Measurements from ENCODE around the gene LDAH. TPM values are rescaled to one million over a fixed set of nuclear protein-coding genes. Genes with fewer than 3 reads are reported as not detected.

Gene LDAH
- polyA plus RNA-seq, 1 experiment = 10.0 TPM

- POLR2A ChIA-PET = no interaction called here
- TF ChIP-seq, protein P1, sequence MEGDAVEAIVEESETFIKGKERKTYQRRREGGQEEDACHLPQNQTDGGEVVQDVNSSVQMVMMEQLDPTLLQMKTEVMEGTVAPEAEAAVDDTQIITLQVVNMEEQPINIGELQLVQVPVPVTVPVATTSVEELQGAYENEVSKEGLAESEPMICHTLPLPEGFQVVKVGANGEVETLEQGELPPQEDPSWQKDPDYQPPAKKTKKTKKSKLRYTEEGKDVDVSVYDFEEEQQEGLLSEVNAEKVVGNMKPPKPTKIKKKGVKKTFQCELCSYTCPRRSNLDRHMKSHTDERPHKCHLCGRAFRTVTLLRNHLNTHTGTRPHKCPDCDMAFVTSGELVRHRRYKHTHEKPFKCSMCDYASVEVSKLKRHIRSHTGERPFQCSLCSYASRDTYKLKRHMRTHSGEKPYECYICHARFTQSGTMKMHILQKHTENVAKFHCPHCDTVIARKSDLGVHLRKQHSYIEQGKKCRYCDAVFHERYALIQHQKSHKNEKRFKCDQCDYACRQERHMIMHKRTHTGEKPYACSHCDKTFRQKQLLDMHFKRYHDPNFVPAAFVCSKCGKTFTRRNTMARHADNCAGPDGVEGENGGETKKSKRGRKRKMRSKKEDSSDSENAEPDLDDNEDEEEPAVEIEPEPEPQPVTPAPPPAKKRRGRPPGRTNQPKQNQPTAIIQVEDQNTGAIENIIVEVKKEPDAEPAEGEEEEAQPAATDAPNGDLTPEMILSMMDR (IDR thresholded peaks at IDR 0.05; ENCODE audit: insufficient read depth, low read depth, low read length) = no peak
- CTCF ChIA-PET = interaction anchor here (0.9 to 11.3 kb wide), 4 partner anchors 9 to 293 kb away, joined by 3 to 126 read pairs (median 6); partner anchors contain the start of gene HS1BP3
- no peak overlapping the region for H3K4me3 ChIP-seq (ENCODE audit: low read depth, low read length)
- peaks cover 16% of the 10 kb centered on the region for H3K27me3 ChIP-seq (ENCODE audit: control insufficient read depth, insufficient read depth, low read length)
- no peak for DNase-seq (ENCODE audit: low read depth)
- H3K36me3 ChIP-seq (ENCODE audit: control insufficient read depth, insufficient read depth, low read length) = no peaks in the 10 kb centered on the region
Measured at GRCh38 chr2:20670315-20671035, 152.4 kb downstream of the LDAH start.

DNA sequence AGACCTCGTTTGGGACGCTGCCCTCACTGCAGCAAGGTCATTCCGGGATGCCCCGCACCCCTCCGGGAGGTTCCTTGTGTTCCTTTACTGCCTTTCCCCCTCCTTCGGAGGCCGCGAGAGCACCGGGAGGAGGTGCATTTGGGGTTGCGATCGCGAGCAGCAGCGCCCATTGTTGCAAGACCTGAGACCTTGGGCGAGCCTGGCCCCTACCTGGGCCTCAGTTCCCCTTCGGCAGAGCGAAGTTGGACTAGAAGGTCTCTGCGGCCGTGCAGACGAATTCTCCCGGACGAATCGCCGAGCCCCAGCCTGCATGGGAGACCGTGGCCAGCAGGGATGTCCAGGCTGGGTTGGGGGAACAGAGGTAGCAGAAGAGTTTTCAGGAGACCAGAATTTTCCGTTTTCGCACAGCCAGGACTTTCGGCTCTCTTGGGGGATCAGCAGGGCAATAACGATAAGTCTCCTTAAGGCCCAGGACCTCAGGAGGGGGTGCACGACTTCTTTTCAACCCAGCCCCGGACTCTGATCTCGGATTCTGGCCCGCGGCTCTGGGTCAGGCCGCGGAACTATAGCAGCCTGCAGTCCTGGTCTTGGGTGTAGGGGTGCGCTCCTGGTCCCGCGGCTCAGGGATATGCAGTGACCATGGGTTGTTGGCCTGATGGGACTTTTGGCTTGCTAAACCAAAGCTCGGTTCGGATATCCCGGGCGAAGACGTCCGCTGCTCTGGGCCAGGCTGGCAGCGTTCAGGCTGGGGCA is 153.2 kb downstream of the LDAH start:
- Histone ChIP-seq H3K4me3 (ENCODE audit: low read depth, low read length) (no peak overlapping the region), H3K36me3 (ENCODE audit: control insufficient read depth, insufficient read depth, low read length) (no peaks in the 10 kb centered on the region), H3K27me3 (ENCODE audit: control insufficient read depth, insufficient read depth, low read length) (peaks cover 24% of the 10 kb centered on the region)
- POLR2A ChIA-PET = no interaction called here
- CTCF ChIA-PET = interaction anchor here (0.9 to 11.3 kb wide), 4 partner anchors 8 to 112 kb away, joined by 3 to 126 read pairs (median 6); partner anchors contain the start of gene HS1BP3
- TF ChIP-seq, protein P1 (IDR thresholded peaks at IDR 0.05; ENCODE audit: insufficient read depth, low read depth, low read length) = no peak
- DNase-seq (ENCODE audit: low read depth) = no peak

DNA sequence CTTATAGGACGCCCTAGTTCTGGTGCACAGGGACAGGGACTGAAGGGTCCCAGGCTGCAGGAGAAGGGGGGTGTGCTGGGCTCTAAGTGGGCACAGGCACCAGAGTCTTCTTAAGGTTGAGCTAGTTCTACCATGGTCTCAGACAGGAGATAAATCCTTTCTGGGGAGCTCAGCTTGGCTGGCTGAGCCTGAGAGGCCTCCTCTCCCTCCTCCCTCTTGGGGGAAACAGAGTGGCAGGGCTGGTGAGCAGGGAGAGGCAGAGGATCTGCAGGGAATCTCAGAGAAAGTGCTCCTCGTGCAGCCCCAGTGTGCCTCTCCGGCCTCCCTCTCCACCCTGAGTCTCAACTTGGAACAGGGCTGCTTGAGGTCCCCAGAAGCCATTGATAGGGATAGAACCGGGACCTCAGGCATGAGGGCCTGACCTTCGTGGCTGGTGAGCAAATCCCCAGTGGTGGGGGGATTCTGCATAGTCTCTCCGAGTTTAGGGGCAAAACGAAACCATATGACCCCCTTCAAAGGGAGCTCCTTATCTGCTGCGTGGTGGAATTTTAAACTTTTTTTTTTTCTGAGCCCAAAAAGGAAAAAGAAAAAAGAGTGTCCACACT is 153.9 kb downstream of the LDAH start:
- Histone ChIP-seq H3K27me3 (ENCODE audit: control insufficient read depth, insufficient read depth, low read length) (peaks cover 31% of the 10 kb centered on the region), H3K36me3 (ENCODE audit: control insufficient read depth, insufficient read depth, low read length) (no peaks in the 10 kb centered on the region), H3K4me3 (ENCODE audit: low read depth, low read length) (no peak overlapping the region)
- CTCF ChIA-PET = interaction anchor here (0.6 to 11.3 kb wide), 3 partner anchors 16 to 112 kb away, joined by 3 to 126 read pairs (median 4); partner anchors contain the start of gene HS1BP3
- TF ChIP-seq, protein P1 (IDR thresholded peaks at IDR 0.05; ENCODE audit: insufficient read depth, low read depth, low read length) = no peak
- no peak for DNase-seq (ENCODE audit: low read depth)
- POLR2A ChIA-PET = no interaction called here

- no peak for DNase-seq (ENCODE audit: low read depth)
- ChIA-PET CTCF (interaction anchor here (1.4 to 11.3 kb wide), 4 partner anchors 7 to 293 kb away, joined by 3 to 221 read pairs (median 124); partner anchors contain the start of gene HS1BP3), POLR2A (no interaction called here)
- peaks cover 35% of the 10 kb centered on the region for H3K27me3 ChIP-seq (ENCODE audit: control insufficient read depth, insufficient read depth, low read length)
- H3K4me3 ChIP-seq (ENCODE audit: low read depth, low read length) = no peak overlapping the region
- no peaks in the 10 kb centered on the region for H3K36me3 ChIP-seq (ENCODE audit: control insufficient read depth, insufficient read depth, low read length)
- TF ChIP-seq, protein P1 (IDR thresholded peaks at IDR 0.05; ENCODE audit: insufficient read depth, low read depth, low read length) = no peak
Measured at GRCh38 chr2:20668451-20668850, 154.4 kb downstream of the LDAH start.
